ENCODE data around the gene OR6V1. TPM values are rescaled to one million over a fixed set of nuclear protein-coding genes. Genes with fewer than 3 reads are reported as not detected.

OR6V1 gene
- total RNA-seq, 1 experiment from 2014 or later, result not detected

DNA sequence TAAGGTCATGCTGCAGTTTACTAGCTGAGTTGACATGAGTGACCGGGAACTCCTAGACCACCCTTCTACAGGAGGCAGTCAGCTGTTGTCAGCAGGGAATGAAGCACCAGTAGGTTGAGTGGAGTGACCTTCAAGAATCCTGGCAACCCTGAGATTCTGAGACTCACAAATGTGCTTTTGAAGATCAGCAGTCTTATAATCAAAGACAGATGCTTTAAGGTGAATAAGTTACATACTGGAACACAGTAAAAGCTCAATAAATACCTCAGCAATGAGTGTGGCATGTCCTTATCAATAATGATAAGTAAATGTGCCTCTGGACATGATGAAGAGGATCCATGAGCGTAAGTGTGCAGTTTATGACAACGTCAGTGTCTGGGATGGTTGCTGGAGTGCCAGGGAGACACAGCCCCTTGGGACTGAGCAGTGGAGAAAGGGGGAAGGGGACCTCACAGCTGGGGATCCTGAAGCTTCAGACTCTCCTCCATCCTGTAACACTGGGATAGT lies 11.9 kb upstream of the OR6V1 start:
- Histone ChIP-seq H3K4me1 (ENCODE audit: insufficient read depth, low read length, poor library complexity, severe bottlenecking) (no peaks in the 10 kb centered on the region), H3K9me3 (ENCODE audit: low read depth, low read length, poor library complexity, severe bottlenecking) (no peaks in the 10 kb centered on the region), H3K4me3 (ENCODE audit: low read depth, low read length, poor library complexity, severe bottlenecking) (no peak overlapping the region), H3K27me3 (replicated peaks; ENCODE audit: insufficient read depth, low read depth, low read length, poor library complexity) (peaks cover 6% of the 10 kb centered on the region), H3K27ac (ENCODE audit: low read depth, low read length, poor library complexity, severe bottlenecking) (no peak overlapping the region), H3K36me3 (ENCODE audit: insufficient read depth, low read length, poor library complexity, severe bottlenecking) (no peaks in the 10 kb centered on the region)
- no peak for DNase-seq (ENCODE audit: low spot score)
- intact Hi-C loops (cut with micrococcal nuclease; ENCODE audit: unreplicated experiment), result no loop called here
- TF ChIP-seq, protein P1, sequence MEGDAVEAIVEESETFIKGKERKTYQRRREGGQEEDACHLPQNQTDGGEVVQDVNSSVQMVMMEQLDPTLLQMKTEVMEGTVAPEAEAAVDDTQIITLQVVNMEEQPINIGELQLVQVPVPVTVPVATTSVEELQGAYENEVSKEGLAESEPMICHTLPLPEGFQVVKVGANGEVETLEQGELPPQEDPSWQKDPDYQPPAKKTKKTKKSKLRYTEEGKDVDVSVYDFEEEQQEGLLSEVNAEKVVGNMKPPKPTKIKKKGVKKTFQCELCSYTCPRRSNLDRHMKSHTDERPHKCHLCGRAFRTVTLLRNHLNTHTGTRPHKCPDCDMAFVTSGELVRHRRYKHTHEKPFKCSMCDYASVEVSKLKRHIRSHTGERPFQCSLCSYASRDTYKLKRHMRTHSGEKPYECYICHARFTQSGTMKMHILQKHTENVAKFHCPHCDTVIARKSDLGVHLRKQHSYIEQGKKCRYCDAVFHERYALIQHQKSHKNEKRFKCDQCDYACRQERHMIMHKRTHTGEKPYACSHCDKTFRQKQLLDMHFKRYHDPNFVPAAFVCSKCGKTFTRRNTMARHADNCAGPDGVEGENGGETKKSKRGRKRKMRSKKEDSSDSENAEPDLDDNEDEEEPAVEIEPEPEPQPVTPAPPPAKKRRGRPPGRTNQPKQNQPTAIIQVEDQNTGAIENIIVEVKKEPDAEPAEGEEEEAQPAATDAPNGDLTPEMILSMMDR (conservative IDR thresholded peaks at IDR 0.05; ENCODE audit: low read depth, low read length), result no peak
- TF ChIP-seq EZH2 (IDR thresholded peaks at IDR 0.05; ENCODE audit: borderline replicate concordance, low read depth, low read length, poor library complexity, severe bottlenecking), result no peak
- no TSS peak for BruUV-seq (replicated peaks)
- CTCF ChIA-PET, result no interaction called here
- POLR2A ChIA-PET (ENCODE audit: low non-redundant PET), result no interaction called here

DNA sequence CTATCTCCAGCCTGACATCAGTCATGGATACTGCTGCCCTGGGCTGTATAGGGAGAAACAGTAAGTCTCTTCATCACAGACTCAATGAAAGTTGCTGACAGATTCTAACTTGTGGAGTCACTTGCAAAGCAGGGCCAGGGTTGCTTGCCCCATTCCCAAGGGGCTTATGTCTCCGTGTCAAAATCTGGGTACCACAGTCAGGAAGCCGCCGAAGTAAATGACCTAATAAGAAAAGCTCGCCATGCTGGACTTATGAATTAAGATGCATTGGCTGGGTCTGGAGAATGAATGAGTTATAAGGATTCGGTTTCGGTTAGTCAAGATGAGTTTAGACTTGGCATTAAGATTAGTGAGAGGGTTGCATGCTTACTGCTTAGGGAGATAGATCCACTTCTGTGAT lies 10.8 kb upstream of the OR6V1 start:
- Histone ChIP-seq H3K27ac (ENCODE audit: low read depth, low read length, poor library complexity, severe bottlenecking) (no peak overlapping the region), H3K9me3 (ENCODE audit: low read depth, low read length, poor library complexity, severe bottlenecking) (no peaks in the 10 kb centered on the region), H3K4me3 (ENCODE audit: low read depth, low read length, poor library complexity, severe bottlenecking) (no peak overlapping the region), H3K36me3 (ENCODE audit: insufficient read depth, low read length, poor library complexity, severe bottlenecking) (no peaks in the 10 kb centered on the region), H3K4me1 (ENCODE audit: insufficient read depth, low read length, poor library complexity, severe bottlenecking) (no peaks in the 10 kb centered on the region), H3K27me3 (replicated peaks; ENCODE audit: insufficient read depth, low read depth, low read length, poor library complexity) (peaks cover 6% of the 10 kb centered on the region)
- no TSS peak for BruUV-seq (replicated peaks)
- ChIA-PET CTCF (no interaction called here), POLR2A (ENCODE audit: low non-redundant PET) (no interaction called here)
- DNase-seq (ENCODE audit: low spot score), result no peak
- TF ChIP-seq EZH2 (IDR thresholded peaks at IDR 0.05; ENCODE audit: borderline replicate concordance, low read depth, low read length, poor library complexity, severe bottlenecking), result no peak
- TF ChIP-seq, protein P1 (conservative IDR thresholded peaks at IDR 0.05; ENCODE audit: low read depth, low read length), result no peak
- intact Hi-C loops (cut with micrococcal nuclease; ENCODE audit: unreplicated experiment), result no loop called here

DNA sequence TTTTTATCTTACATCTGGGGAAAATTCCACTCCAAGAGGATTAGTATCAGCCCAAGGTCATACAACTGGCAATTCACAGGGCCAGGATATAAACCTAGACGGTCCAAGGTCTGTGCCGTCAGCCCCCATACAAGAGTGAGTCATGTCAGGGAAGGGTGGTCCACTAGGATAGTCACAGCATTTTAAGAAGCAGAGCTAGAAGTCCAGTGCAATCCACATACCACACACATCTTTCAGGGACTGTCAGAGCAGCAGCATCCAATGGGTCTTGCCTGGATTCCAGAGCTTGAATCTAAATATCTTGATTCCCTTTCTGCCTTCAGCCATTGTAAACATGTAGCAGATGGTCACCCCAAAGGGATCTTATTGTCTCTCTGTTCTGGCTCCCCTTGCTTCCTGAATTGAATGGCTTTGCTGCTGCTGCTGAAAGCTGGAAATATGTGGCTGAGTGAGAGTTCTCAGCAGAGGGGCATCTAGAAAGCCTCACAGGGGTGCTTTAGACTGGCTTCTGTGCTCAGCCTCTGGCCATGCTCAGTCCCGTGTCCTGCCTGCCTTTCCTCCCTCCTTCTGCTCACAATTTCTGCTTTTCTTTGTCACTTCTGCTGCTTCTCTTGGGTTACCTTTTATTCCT lies 9.9 kb upstream of the OR6V1 start:
- intact Hi-C loops (cut with micrococcal nuclease; ENCODE audit: unreplicated experiment), result no loop called here
- Histone ChIP-seq H3K36me3 (ENCODE audit: insufficient read depth, low read length, poor library complexity, severe bottlenecking) (no peaks in the 10 kb centered on the region), H3K27ac (ENCODE audit: low read depth, low read length, poor library complexity, severe bottlenecking) (no peak overlapping the region), H3K4me3 (ENCODE audit: low read depth, low read length, poor library complexity, severe bottlenecking) (no peak overlapping the region), H3K9me3 (ENCODE audit: low read depth, low read length, poor library complexity, severe bottlenecking) (no peaks in the 10 kb centered on the region), H3K4me1 (ENCODE audit: insufficient read depth, low read length, poor library complexity, severe bottlenecking) (no peaks in the 10 kb centered on the region), H3K27me3 (replicated peaks; ENCODE audit: insufficient read depth, low read depth, low read length, poor library complexity) (peaks cover 6% of the 10 kb centered on the region)
- POLR2A ChIA-PET (ENCODE audit: low non-redundant PET), result no interaction called here
- DNase-seq (ENCODE audit: low spot score), result no peak
- no TSS peak for BruUV-seq (replicated peaks)
- CTCF ChIA-PET, result interaction anchor here (0.6 kb wide), 1 partner anchor 162 kb away, joined by 6 read pairs; no protein-coding TSS in a partner anchor
- TF ChIP-seq, protein P1 (conservative IDR thresholded peaks at IDR 0.05; ENCODE audit: low read depth, low read length), result no peak
- no peak for TF ChIP-seq EZH2 (IDR thresholded peaks at IDR 0.05; ENCODE audit: borderline replicate concordance, low read depth, low read length, poor library complexity, severe bottlenecking)

All from A673 (cell line).